ENCODE results near the gene FOXO1. TPM values are rescaled to one million over a fixed set of nuclear protein-coding genes. Genes with fewer than 3 reads are reported as not detected.

The FOXO1 gene
- total and polyA plus RNA-seq, 9 of the 15 experiments (the other 6 are each of a cell fraction or from before 2014, with no cell fraction given): 0.04 to 0.73 (median 0.20) TPM

GRCh38 chr13:40671956-40672764 is 5.7 kb upstream of the FOXO1 start (continued):
- TF ChIP-seq NR2C1 (IDR thresholded peaks at IDR 0.05) (no peak), NR2C1 (tag; IDR thresholded peaks at IDR 0.05) (no peak), CHD4 (IDR thresholded peaks at IDR 0.05; ENCODE audit: insufficient read depth, insufficient replicate concordance, low read depth, low read length, poor library complexity, severe bottlenecking) (no peak), CCAR2 (IDR thresholded peaks at IDR 0.05; ENCODE audit: low read depth, low read length) (no peak), HEY1 (CRISPR knock-in tag; IDR thresholded peaks at IDR 0.05; ENCODE audit: borderline replicate concordance) (no peak), NCOA6 (IDR thresholded peaks at IDR 0.05) (no peak), HDGF (IDR thresholded peaks at IDR 0.05) (no peak), KLF16 (IDR thresholded peaks at IDR 0.05) (peak; percentile 19; the same call in 1 of the 2 replicates), FOXA3 (CRISPR knock-in tag; conservative IDR thresholded peaks at IDR 0.05 in 1 of 2, IDR thresholded peaks at IDR 0.05 in 1 of 2) (peak in 1 of 2 experiments; percentile 40; a peak in 1 of 4 replicates), TBP (optimal IDR thresholded peaks at IDR 0.05; ENCODE audit: low read depth, low read length) (no peak), TRIM28 (IDR thresholded peaks at IDR 0.05) (no peak), AFF4 (CRISPR knock-in tag; IDR thresholded peaks at IDR 0.05) (no peak), SMARCA4 (IDR thresholded peaks at IDR 0.05) (peak; percentile 87)
- TF ChIP-seq, protein P1, sequence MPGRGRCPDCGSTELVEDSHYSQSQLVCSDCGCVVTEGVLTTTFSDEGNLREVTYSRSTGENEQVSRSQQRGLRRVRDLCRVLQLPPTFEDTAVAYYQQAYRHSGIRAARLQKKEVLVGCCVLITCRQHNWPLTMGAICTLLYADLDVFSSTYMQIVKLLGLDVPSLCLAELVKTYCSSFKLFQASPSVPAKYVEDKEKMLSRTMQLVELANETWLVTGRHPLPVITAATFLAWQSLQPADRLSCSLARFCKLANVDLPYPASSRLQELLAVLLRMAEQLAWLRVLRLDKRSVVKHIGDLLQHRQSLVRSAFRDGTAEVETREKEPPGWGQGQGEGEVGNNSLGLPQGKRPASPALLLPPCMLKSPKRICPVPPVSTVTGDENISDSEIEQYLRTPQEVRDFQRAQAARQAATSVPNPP (IDR thresholded peaks at IDR 0.05; ENCODE audit: borderline replicate concordance, insufficient read depth, insufficient read length): no peak
- TF ChIP-seq, protein P2, sequence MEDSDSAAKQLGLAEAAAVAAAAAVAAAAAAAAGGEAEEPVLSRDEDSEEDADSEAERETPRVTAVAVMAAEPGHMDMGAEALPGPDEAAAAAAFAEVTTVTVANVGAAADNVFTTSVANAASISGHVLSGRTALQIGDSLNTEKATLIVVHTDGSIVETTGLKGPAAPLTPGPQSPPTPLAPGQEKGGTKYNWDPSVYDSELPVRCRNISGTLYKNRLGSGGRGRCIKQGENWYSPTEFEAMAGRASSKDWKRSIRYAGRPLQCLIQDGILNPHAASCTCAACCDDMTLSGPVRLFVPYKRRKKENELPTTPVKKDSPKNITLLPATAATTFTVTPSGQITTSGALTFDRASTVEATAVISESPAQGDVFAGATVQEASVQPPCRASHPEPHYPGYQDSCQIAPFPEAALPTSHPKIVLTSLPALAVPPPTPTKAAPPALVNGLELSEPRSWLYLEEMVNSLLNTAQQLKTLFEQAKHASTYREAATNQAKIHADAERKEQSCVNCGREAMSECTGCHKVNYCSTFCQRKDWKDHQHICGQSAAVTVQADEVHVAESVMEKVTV (CRISPR knock-in tag; IDR thresholded peaks at IDR 0.05): no peak
